Brain microvascular endothelial cell (primary cell): ENCODE results near the gene NISCH.

Experiments used
- DNase-seq: peaks from one replicate; pipeline ENCODE4 v3.0.0-alpha.2; 2020
- H3K27ac ChIP-seq: fragments of 250-450 bp; sonication (Bioruptor Pico); 2 replicates; pipeline ENCODE4 v1.5.1; 2020; ENCODE audit warnings: mild to moderate bottlenecking, moderate library complexity
- H3K27me3 ChIP-seq: fragments of 250-450 bp; sonication (Bioruptor Pico); replicated peaks from 2 replicates; pipeline ENCODE4 v1.5.1; 2020; ENCODE audit warnings: mild to moderate bottlenecking
- H3K36me3 ChIP-seq: fragments of 250-450 bp; sonication (Bioruptor Pico); replicated peaks from 2 replicates; pipeline ENCODE4 v1.5.1; 2020; ENCODE audit warnings: mild to moderate bottlenecking
- H3K4me3 ChIP-seq: 2 replicates; pipeline ENCODE4 v1.5.1; 2011; ENCODE audit warnings: low read depth, mild to moderate bottlenecking, control low read depth, low read length, moderate library complexity
- in situ Hi-C: cut with HindIII; loops from 2 replicates; pipeline ENCODE4 v1.10.0; 2017; ENCODE audit warnings: low sequenced_read_pairs, low pct_ligation_motif_present
- TF ChIP-seq, protein P1 (sequence below): IDR thresholded peaks from 2 replicates; pipeline ENCODE4 v1.5.1; 2011; ENCODE audit warnings: low read depth, mild to moderate bottlenecking, moderate library complexity, low read length, control low read depth, inconsistent platforms; ENCODE audit errors: missing control alignments

Gene NISCH

DNA sequence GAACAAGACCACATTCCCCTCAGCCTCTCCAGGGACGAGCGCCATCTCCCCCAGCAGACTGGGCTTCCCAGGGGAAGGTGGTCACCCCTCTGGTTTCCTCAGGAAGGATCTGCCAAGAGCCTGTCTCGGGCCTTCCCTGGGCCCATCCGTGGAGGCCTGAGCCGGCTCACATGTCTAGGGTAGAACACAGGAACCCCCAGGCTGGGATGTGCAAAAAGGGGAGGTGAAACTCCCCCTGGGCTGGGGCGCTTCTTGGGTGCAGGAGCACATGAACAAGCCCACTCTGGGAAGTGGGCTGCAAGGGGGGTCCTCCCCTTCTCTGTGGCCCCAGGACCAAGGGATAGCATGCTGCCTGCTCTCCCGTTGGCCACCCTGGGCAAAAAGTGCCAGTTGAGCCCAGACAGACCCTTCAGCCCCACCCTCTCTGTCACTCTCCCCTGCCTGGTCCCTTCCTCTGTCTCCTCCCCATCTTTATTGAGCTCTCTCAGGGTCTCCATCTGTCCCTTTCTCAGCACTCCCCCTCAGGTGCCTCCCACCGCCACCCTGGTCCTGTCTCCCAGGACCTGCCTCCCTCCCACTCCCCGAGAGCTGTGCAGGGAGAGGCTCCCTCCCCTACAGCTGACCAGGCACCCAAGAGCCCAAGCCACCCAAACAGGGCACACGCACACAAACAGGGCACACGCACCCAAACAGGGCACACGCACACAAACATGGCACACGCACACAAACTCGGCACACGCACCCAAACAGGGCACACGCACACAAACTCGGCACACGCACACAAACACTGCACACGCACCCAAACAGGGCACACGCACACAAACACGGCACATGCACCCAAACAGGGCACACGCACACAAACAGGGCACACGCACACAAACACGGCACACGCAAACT is 11.4 kb upstream of the NISCH start:
- H3K36me3 ChIP-seq: no peaks in the 10 kb centered on the region
- in situ Hi-C loops: no loop called here
- H3K27ac ChIP-seq: no peak overlapping the region
- no peak overlapping the region for H3K4me3 ChIP-seq
- TF ChIP-seq, protein P1, sequence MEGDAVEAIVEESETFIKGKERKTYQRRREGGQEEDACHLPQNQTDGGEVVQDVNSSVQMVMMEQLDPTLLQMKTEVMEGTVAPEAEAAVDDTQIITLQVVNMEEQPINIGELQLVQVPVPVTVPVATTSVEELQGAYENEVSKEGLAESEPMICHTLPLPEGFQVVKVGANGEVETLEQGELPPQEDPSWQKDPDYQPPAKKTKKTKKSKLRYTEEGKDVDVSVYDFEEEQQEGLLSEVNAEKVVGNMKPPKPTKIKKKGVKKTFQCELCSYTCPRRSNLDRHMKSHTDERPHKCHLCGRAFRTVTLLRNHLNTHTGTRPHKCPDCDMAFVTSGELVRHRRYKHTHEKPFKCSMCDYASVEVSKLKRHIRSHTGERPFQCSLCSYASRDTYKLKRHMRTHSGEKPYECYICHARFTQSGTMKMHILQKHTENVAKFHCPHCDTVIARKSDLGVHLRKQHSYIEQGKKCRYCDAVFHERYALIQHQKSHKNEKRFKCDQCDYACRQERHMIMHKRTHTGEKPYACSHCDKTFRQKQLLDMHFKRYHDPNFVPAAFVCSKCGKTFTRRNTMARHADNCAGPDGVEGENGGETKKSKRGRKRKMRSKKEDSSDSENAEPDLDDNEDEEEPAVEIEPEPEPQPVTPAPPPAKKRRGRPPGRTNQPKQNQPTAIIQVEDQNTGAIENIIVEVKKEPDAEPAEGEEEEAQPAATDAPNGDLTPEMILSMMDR: no peak
- no peak for DNase-seq
- H3K27me3 ChIP-seq: no peaks in the 10 kb centered on the region

DNA sequence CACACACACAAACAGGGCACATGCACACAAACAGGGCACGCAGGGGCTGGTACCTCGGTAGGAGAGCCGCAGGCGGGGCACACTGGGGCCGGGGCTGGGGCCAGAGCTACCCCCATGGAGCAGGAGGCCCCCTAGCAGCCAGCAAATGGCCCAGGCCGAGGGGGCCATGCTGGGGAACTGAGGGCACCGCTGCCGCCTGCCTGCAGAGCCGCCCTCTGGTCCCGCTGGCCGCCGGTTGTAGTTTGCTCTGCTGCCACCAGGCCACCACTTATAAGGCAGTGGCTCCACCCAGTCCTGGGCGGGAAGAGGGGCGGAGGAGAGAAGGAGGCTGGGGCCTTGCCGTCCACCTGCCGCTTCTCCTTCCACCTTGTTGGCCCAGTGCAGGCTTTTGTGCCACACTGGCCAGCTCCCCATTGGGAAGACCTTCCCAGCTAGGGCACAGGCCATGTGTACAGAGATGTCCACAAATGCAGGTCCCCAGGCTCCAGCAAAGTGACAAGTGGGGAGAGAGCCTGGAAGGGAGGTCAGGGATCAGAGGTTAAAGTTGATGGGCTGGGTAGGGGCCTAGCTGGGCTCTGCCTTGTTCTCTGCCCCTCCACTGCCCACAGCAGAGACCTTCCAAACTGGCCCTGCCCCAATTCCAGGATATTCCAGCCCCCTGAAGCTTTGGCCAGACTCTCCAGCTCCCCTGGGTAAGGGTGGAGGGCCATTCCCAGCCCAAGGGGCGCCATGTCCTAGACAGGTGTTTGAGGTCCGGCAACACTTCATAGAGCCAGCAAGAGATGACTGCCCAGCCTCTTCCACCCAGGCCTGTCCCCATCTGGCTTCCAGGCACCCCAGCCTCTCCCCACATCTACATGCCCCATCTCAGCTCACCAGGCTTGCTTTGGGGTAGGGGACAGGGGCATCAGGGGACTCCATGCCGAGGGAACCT is 10.3 kb upstream of the NISCH start, which contains the start of gene SEMA3G:
TSS of gene SEMA3G (minus strand) at position 244 of the 934 bp plus-strand sequence. CDS start at position 168, 76 bp downstream.
- peak; percentile 45 for DNase-seq
- H3K4me3 ChIP-seq: no peak within 1 kb of the TSS
- TF ChIP-seq, protein P1: peak; percentile 69
- H3K27me3 ChIP-seq: no peaks in the 10 kb centered on the region
- H3K36me3 ChIP-seq: no peaks in the 10 kb centered on the region
- in situ Hi-C loops: no loop called here
- H3K27ac ChIP-seq: no peak within 1 kb of the TSS

DNA sequence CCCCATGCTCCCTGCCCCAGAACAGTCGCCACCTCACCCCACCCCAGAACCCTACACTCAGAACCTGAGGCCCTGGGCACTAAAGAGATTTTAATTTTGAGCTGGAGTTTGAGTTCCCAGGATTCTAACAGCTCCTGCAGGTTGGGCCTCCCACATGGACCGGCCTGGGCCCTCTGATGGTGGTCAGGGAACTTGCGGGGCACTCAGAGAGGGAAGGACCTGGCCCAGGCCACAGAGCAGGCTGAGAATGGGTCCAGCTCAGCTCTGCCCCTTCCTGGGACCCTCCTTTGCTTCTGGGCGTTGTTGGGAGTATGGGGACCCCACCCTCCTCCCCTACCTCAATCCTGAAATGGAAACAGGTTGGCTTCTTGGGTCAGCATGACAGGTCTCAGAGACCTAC is 9.4 kb upstream of the NISCH start:
- TF ChIP-seq, protein P1: no peak
- in situ Hi-C loops: no loop called here

DNA sequence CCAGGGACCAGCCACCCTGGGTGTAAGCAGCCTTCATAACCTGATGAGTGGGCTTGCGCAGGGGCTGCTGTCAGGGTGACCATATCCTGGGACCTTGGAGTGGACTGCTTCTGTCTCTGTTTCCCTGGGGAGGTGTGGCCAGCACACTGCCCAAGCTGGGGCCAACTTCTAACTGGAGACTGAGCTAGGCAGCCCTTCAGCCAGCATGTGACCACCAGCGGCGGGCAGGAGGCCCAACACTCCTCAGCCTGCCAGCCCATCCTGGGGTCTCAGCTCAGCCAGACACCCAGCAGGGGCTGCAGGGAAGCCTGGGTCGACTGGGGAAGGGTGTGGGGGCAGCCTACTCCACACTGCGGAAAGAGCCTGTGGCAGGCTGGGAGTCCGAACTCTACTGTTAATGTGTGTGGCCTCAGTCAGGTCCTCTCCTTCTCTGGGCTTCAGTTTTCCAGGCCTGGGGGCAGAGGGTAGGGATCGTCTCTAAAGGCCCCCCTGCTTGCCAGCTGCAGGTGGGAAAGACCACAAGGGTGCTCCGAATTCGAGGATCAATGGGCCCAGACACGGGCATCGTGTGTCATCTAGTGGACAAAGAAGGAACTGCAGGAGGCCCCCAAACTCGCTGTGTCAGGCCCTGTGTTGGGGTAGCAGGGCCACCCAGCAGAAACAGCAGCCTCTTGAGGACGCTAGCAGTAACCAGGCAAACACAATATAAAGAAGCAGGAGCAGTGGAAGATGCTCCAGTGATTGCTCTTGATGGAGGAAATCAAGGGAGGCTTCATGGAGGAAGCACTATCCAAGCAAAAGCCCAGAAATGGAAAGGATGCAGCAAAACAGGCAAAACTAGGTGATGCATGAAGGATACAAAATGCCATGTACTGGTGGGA is 8.5 kb upstream of the NISCH start:
- peak; percentile 41 for DNase-seq
- Histone ChIP-seq H3K27me3 (no peaks in the 10 kb centered on the region), H3K27ac (no peak overlapping the region), H3K4me3 (no peak overlapping the region), H3K36me3 (no peaks in the 10 kb centered on the region)
- in situ Hi-C loops: no loop called here
- TF ChIP-seq, protein P1: peak; percentile 100

More for the DNA sequence above, 9.4 kb upstream of the NISCH start:
- Histone ChIP-seq H3K27me3 (no peaks in the 10 kb centered on the region), H3K27ac (no peak overlapping the region), H3K4me3 (no peak overlapping the region), H3K36me3 (no peaks in the 10 kb centered on the region)
- no peak for DNase-seq
